Measurements from ENCODE around the gene SLCO1B3.
"Not testable (repeated sequence)": the region's sequence is repeated elsewhere in the genome, so short reads cannot be mapped to it uniquely, and the experiment has no call there.

Gene SLCO1B3

GRCh38 chr12:20810487-20810886 lies at the start of gene SLCO1B3:
SLCO1B3 (plus strand) TSS chr12:20810705; CDS start chr12:20815739, 5,034 bp downstream.
- DNase-seq (ENCODE audit: low spot score), result no peak

GRCh38 chr12:20777420-20777819 lies 33.1 kb upstream of the SLCO1B3 start:
- DNase-seq (ENCODE audit: low spot score), result no peak

- no peak for DNase-seq (ENCODE audit: low spot score)
Measured at GRCh38 chr12:20778969-20779368, 31.5 kb upstream of the SLCO1B3 start.

- DNase-seq (ENCODE audit: low spot score), result not testable (repeated sequence)
Measured at GRCh38 chr12:20779971-20780370, 30.5 kb upstream of the SLCO1B3 start.

GRCh38 chr12:20783796-20784357 lies 26.6 kb upstream of the SLCO1B3 start:
- not testable (repeated sequence) for DNase-seq (ENCODE audit: low spot score)

GRCh38 chr12:20792971-20793370 lies 17.5 kb upstream of the SLCO1B3 start:
- no peak for DNase-seq (ENCODE audit: low spot score)

- peak; percentile 40 for DNase-seq (ENCODE audit: low spot score)
Measured at GRCh38 chr12:20798554-20798953, 12.0 kb upstream of the SLCO1B3 start.

- DNase-seq (ENCODE audit: low spot score), result no peak
Measured at GRCh38 chr12:20800160-20800559, 10.3 kb upstream of the SLCO1B3 start.

- no peak for DNase-seq (ENCODE audit: low spot score)
Measured at GRCh38 chr12:20801035-20801434, 9.5 kb upstream of the SLCO1B3 start.

- DNase-seq (ENCODE audit: low spot score), result no peak
Measured at GRCh38 chr12:20805921-20806320, 4.6 kb upstream of the SLCO1B3 start.

GRCh38 chr12:20807192-20808080 lies 3.1 kb upstream of the SLCO1B3 start:
- DNase-seq (ENCODE audit: low spot score), result no peak

- peak; percentile 23 for DNase-seq (ENCODE audit: low spot score)
Measured at GRCh38 chr12:20808521-20808920, 2.0 kb upstream of the SLCO1B3 start.

GRCh38 chr12:20815574-20815973 lies 5.1 kb downstream of the SLCO1B3 start:
- DNase-seq (ENCODE audit: low spot score), result no peak

- DNase-seq (ENCODE audit: low spot score), result no peak
Measured at GRCh38 chr12:20822415-20822814, 11.9 kb downstream of the SLCO1B3 start.

GRCh38 chr12:20822925-20823324 lies 12.4 kb downstream of the SLCO1B3 start:
- DNase-seq (ENCODE audit: low spot score), result no peak

- no peak for DNase-seq (ENCODE audit: low spot score)
Measured at GRCh38 chr12:20829919-20830318, 19.4 kb downstream of the SLCO1B3 start.

- DNase-seq (ENCODE audit: low spot score), result no peak
Measured at GRCh38 chr12:20830456-20830855, 20.0 kb downstream of the SLCO1B3 start.

GRCh38 chr12:20832911-20833310 lies 22.4 kb downstream of the SLCO1B3 start:
- DNase-seq (ENCODE audit: low spot score), result no peak

GRCh38 chr12:20852649-20853048 lies 42.1 kb downstream of the SLCO1B3 start:
- DNase-seq (ENCODE audit: low spot score), result no peak

GRCh38 chr12:20863056-20863455 lies 52.6 kb downstream of the SLCO1B3 start:
- peak; percentile 12 for DNase-seq (ENCODE audit: low spot score)

- DNase-seq (ENCODE audit: low spot score), result no peak
Measured at GRCh38 chr12:20865873-20866272, 55.4 kb downstream of the SLCO1B3 start.

- no peak for DNase-seq (ENCODE audit: low spot score)
Measured at GRCh38 chr12:20868277-20868676, 57.8 kb downstream of the SLCO1B3 start.

- no peak for DNase-seq (ENCODE audit: low spot score)
Measured at GRCh38 chr12:20883288-20883687, 72.8 kb downstream of the SLCO1B3 start.

GRCh38 chr12:20885116-20885515 lies 74.6 kb downstream of the SLCO1B3 start:
- no peak for DNase-seq (ENCODE audit: low spot score)
